CD4-positive, alpha-beta T cell treated with Interleukin-21 for 1 hour (primary cell): Measurements from ENCODE around the gene RAET1G.
A peak's percentile ranks its signal among the peaks of the same experiment; 100 is the strongest.
"Not testable (repeated sequence)": the region's sequence is repeated elsewhere in the genome, so short reads cannot be mapped to it uniquely, and the experiment has no call there.

ENCODE experiments used
- DNase-seq: peaks from one replicate; pipeline ENCODE4 v3.0.0-alpha.2; 2020

The RAET1G gene

GRCh38 chr6:149909701-149910470 is 13.0 kb downstream of the RAET1G start:
- no peak for DNase-seq

- DNase-seq, result not testable (repeated sequence)
Measured at GRCh38 chr6:149908480-149908879, 14.4 kb downstream of the RAET1G start.

GRCh38 chr6:149907317-149907716 is 15.6 kb downstream of the RAET1G start:
- no peak for DNase-seq

GRCh38 chr6:149906405-149906804 is 16.5 kb downstream of the RAET1G start:
- DNase-seq, result no peak

GRCh38 chr6:149905911-149906371 is 17.0 kb downstream of the RAET1G start:
- no peak for DNase-seq

- DNase-seq, result no peak
Measured at GRCh38 chr6:149905371-149905910, 17.5 kb downstream of the RAET1G start.

- no peak for DNase-seq
Measured at GRCh38 chr6:149904661-149905370, 18.1 kb downstream of the RAET1G start.

GRCh38 chr6:149903938-149904611 is 18.8 kb downstream of the RAET1G start:
- DNase-seq, result no peak

- DNase-seq, result no peak
Measured at GRCh38 chr6:149901444-149902140, 21.3 kb downstream of the RAET1G start.

GRCh38 chr6:149900620-149901443 is 22.1 kb downstream of the RAET1G start:
- no peak for DNase-seq

GRCh38 chr6:149899926-149900619 is 22.8 kb downstream of the RAET1G start:
- DNase-seq, result no peak

- DNase-seq, result no peak
Measured at GRCh38 chr6:149899486-149899885, 23.4 kb downstream of the RAET1G start.

- no peak for DNase-seq
Measured at GRCh38 chr6:149898966-149899365, 24.0 kb downstream of the RAET1G start.

- no peak for DNase-seq
Measured at GRCh38 chr6:149897855-149898744, 24.8 kb downstream of the RAET1G start, which contains the start of gene RAET1E. Gene RAET1E (minus strand): TSS chr6:149898113. CDS start chr6:149890901, 7,212 bp downstream.

- no peak for DNase-seq
Measured at GRCh38 chr6:149897015-149897697, 25.8 kb downstream of the RAET1G start.

GRCh38 chr6:149896491-149896890 is 26.4 kb downstream of the RAET1G start:
- DNase-seq, result no peak

GRCh38 chr6:149895833-149896271 is 27.1 kb downstream of the RAET1G start:
- peak; percentile 40 for DNase-seq

- no peak for DNase-seq
Measured at GRCh38 chr6:149895048-149895590, 27.8 kb downstream of the RAET1G start.

- not testable (repeated sequence) for DNase-seq
Measured at GRCh38 chr6:149891864-149892263, 31.1 kb downstream of the RAET1G start.
